Epithelial cell of esophagus (primary cell): Measurements from ENCODE around the gene SIT1.

Experiments used
- DNase-seq: peaks from one replicate; pipeline ENCODE4 v3.0.0; 2010; ENCODE audit warnings: low read depth
- H3K4me3 ChIP-seq: 2 replicates; pipeline ENCODE4 v1.5.1; 2011; ENCODE audit warnings: mild to moderate bottlenecking, low read length, control low read depth
- TF ChIP-seq, protein P1 (sequence below): IDR thresholded peaks from 2 replicates; pipeline ENCODE4 v1.5.1; 2011; ENCODE audit warnings: low read depth, mild to moderate bottlenecking, low read length, control low read depth, inconsistent platforms; ENCODE audit not compliant: insufficient read depth; ENCODE audit errors: missing control alignments

SIT1 gene

DNA sequence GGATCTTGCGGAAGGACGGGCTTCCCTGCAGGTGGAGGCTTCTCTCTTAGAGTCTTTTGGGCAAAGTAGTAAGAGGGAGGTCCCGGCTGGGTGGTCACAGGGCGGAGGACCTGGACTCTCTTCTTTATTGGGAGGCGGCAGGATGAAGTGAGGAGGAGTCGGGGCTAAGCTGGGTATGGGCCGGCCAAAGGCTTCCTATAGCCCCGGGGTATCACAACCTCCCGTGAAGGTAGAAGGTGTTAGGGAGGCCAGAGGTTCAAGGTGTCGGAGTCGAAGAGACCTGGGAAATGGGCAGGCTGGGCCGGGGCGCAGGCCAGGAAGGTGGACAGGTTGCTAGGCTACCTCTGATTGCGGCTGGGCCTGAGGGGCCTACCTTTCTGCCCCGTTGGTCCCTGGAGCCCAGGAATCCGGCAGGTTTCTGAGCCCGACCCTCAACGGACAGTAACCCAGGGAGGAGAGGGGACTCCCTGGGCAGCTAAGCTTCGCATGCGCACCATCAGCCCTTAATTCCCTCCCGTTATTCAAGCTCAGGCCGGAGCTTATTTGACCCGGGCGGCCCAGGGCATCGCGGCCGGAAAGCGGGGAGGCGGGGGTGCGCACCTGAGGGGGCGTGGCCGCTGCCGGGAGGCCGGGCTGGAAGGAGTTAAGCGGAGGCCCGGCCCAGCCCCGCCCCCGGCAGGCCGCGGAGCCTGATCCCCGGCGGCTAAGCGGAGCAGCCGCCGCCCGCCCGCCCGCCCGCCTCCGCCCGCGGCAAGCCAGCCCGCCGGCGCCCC lies 46.0 kb downstream of the SIT1 start, which contains the start of gene TESK1:
TESK1 (plus strand) TSS at position 685 of the 773 bp plus-strand sequence. CDS start 358 bp downstream, outside the sequence.
- H3K4me3 ChIP-seq, result peak within 1 kb of the TSS; percentile 82
- peak; percentile 83 for DNase-seq
- TF ChIP-seq, protein P1, sequence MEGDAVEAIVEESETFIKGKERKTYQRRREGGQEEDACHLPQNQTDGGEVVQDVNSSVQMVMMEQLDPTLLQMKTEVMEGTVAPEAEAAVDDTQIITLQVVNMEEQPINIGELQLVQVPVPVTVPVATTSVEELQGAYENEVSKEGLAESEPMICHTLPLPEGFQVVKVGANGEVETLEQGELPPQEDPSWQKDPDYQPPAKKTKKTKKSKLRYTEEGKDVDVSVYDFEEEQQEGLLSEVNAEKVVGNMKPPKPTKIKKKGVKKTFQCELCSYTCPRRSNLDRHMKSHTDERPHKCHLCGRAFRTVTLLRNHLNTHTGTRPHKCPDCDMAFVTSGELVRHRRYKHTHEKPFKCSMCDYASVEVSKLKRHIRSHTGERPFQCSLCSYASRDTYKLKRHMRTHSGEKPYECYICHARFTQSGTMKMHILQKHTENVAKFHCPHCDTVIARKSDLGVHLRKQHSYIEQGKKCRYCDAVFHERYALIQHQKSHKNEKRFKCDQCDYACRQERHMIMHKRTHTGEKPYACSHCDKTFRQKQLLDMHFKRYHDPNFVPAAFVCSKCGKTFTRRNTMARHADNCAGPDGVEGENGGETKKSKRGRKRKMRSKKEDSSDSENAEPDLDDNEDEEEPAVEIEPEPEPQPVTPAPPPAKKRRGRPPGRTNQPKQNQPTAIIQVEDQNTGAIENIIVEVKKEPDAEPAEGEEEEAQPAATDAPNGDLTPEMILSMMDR, result no peak

DNA sequence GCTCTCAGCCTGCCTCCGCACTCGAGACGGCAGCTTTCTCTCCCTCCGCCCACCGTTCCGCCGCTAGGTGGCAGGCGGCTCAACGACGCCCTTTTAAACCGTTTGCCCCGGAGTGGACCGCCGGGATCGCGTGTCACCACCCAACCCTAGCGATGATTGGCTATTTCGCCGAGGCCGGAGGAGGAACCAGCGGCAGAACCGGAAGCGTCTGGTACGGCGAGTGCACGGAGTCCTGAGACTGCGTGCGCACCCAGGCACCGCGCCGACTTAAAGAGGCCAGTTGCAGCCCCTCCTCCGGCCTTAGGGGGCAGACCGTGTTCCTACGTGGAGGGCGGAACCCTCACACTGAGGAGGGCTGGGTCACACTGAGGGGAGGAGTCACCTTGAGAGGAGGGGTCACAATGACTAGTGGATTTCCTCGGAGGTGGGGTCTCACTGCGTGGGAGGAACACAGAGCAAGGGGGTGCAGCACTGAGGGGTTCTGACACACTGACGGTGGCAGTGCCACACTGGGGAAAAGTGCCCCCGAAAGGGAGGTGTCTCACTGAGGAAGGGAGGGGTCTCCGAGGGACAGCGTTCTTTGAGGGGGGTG lies 46.6 kb downstream of the SIT1 start:
- H3K4me3 ChIP-seq, result peak overlapping the region; percentile 82
- TF ChIP-seq, protein P1, result peak; percentile 84
- DNase-seq, result peak; percentile 100

DNA sequence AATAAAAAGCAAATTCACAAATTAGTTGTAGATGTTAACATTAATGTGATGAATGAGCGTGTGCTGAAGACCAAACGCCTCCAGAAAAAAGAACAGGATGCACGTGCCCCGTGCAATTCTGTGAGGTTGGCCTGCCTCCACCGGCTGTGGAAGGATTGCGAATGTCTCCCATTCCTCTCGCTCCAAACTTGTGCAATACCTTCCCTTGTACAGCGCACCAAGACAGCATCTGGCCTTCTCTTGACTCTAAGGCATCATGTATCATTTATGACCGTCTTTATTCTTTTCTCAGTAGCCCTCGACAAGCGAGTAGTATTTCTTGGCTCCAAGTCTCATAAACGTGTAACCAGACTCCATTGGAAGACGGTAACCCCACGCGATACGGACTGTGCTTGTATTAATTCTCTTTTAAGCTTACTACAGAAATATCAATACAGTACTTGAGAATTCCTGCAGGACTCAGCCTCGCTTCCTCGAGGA lies 47.2 kb downstream of the SIT1 start:
- peak overlapping the region; percentile 82 for H3K4me3 ChIP-seq
- DNase-seq, result peak; percentile 61
- TF ChIP-seq, protein P1, result no peak

DNA sequence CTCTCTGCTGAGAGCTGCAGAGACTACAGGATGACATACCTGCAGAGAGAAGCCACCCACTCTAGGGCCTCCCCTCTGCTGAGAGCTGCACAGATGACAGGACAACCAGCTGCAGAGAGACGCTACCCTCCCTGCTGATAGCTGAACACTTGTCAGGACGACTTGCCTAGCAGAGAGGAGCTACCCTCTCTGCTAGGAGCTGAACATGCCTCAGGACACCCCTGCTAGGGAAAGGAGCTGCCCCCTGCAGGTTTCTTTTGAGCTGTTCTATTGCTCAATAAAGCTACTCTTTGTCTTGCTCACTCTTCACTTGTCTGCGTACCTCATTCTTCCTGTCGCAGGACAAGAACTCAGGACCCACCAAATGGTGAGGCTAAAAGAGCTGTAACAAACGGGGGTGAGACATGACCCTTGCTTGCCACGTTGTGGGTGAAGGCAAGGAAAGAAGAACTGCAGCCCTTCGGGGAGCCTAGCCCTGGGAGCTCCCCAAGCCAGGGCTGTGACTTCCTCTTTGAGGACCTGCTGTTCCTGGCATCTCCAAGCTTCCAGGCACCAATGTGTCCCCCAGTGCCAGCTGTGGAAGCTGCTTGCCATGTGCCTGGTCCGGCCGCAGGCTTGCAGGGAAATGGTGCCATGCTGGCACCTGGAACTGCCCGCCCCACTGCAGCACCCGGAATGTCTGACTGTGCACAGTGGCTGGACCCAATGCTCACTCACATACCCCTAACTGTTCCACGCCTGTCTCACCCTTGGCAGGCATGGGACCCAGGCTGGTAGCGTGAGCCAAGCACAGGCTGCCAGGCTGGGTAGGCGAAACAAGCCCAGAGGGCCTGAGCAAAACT lies 50.7 kb downstream of the SIT1 start:
- DNase-seq, result no peak
- no peak overlapping the region for H3K4me3 ChIP-seq
- TF ChIP-seq, protein P1, result no peak
